HepG2 (cell line): ENCODE measurements around the gene PSD4. TPM values are rescaled to one million over a fixed set of nuclear protein-coding genes. Genes with fewer than 3 reads are reported as not detected.

ENCODE experiments used
- MED13 ChIP-seq: sonication (generic); formaldehyde crosslinking; IDR thresholded peaks from 2 replicates; pipeline ENCODE4 v1.5.0; 2020; ENCODE audit warnings: missing genetic modification reagents
- MYC ChIP-seq: sonication (generic); formaldehyde crosslinking; IDR thresholded peaks from 2 replicates; pipeline ENCODE4 v1.9.0; 2021; ENCODE audit warnings: missing genetic modification reagents, borderline replicate concordance
- PLRG1 ChIP-seq: fragments of 450-650 bp; conservative IDR thresholded peaks from 2 replicates; pipeline ENCODE4 v1.6.1; 2016
- RFX3 ChIP-seq: IDR thresholded peaks from 2 replicates; pipeline ENCODE4 v1.6.1; 2016; ENCODE audit warnings: missing biosample characterization, missing genetic modification reagents
- TBX2 ChIP-seq: sonication (generic); formaldehyde crosslinking; IDR thresholded peaks from 2 replicates; pipeline ENCODE4 v1.5.0; 2020; ENCODE audit warnings: missing genetic modification reagents, mild to moderate bottlenecking, borderline replicate concordance
- TFAP4 ChIP-seq: sonication (generic); IDR thresholded peaks from 2 replicates; pipeline ENCODE4 v1.6.1; 2016; ENCODE audit warnings: low read depth, borderline replicate concordance
- ZNF101 ChIP-seq: sonication (generic); formaldehyde crosslinking; IDR thresholded peaks from 2 replicates; pipeline ENCODE4 v1.4.0; 2020; ENCODE audit warnings: mild to moderate bottlenecking, low read depth, missing genetic modification reagents, borderline replicate concordance
- ZNF30 ChIP-seq: sonication (generic); formaldehyde crosslinking; IDR thresholded peaks from 2 replicates; pipeline ENCODE4 v1.5.0; 2020; ENCODE audit warnings: mild to moderate bottlenecking, missing genetic modification reagents
- ZNF597 ChIP-seq: sonication (generic); formaldehyde crosslinking; IDR thresholded peaks from 2 replicates; pipeline ENCODE4 v1.5.0; 2020; ENCODE audit warnings: missing genetic modification reagents
- ZNF605 ChIP-seq: sonication (generic); formaldehyde crosslinking; IDR thresholded peaks from 2 replicates; pipeline ENCODE4 v1.8.0; 2022; ENCODE audit warnings: mild to moderate bottlenecking, missing genetic modification reagents
- ZNF646 ChIP-seq: sonication (generic); formaldehyde crosslinking; IDR thresholded peaks from 2 replicates; pipeline ENCODE4 v1.9.0; 2021; ENCODE audit warnings: mild to moderate bottlenecking, missing genetic modification reagents
- polyA plus RNA-seq, 8 experiments: library from polyadenylated mRNA; depleted of rRNA in 3 of 8; stranded (reverse) in 7 of 8; unstranded in 1 of 8; fragments of >200 nt; fragmentation: Illumina TruSeq in 4 of 8; extraction: Trizol in 4 of 8; gene quantifications; 2 replicates each; pipeline versions ENCODE4 v1.2.1 to v1.2.3, GENCODE V29; 2011 to 2016; ENCODE audit warnings: low read depth in 4 of 8, missing spikeins in 1 of 8, mixed read lengths in 1 of 8; ENCODE audit not compliant: insufficient read depth in 1 of 8
- total RNA-seq, 5 experiments: library from RNA; depleted of rRNA; stranded (reverse); fragments of >200 nt; fragmentation: Illumina TruSeq; extraction: Trizol; gene quantifications; 2 replicates each; pipeline ENCODE4 v1.2.3, GENCODE V29; 2016; ENCODE audit warnings: low read depth in 1 of 5
- TF ChIP-seq, protein P1 (sequence below): sonication (generic); formaldehyde crosslinking; IDR thresholded peaks from 2 replicates; pipeline ENCODE4 v1.4.0; 2020; ENCODE audit warnings: missing genetic modification reagents, mild to moderate bottlenecking, borderline replicate concordance
- TF ChIP-seq, protein P2 (sequence below), 2 experiments: sonication (generic) in 1 of 2; formaldehyde crosslinking in 1 of 2; IDR thresholded peaks; 2 replicates each; pipeline versions ENCODE4 v1.4.0 to v1.6.1; 2018 to 2020; ENCODE audit warnings: missing genetic modification reagents in 2 of 2, borderline replicate concordance in 1 of 2, low read depth in 1 of 2, mild to moderate bottlenecking in 1 of 2, missing biosample characterization in 1 of 2

The PSD4 gene
- total and polyA plus RNA-seq, 2 of the 13 experiments (the other 11 are each of a cell fraction or from before 2014, with no cell fraction given) = 5.8 to 9.4 TPM

DNA sequence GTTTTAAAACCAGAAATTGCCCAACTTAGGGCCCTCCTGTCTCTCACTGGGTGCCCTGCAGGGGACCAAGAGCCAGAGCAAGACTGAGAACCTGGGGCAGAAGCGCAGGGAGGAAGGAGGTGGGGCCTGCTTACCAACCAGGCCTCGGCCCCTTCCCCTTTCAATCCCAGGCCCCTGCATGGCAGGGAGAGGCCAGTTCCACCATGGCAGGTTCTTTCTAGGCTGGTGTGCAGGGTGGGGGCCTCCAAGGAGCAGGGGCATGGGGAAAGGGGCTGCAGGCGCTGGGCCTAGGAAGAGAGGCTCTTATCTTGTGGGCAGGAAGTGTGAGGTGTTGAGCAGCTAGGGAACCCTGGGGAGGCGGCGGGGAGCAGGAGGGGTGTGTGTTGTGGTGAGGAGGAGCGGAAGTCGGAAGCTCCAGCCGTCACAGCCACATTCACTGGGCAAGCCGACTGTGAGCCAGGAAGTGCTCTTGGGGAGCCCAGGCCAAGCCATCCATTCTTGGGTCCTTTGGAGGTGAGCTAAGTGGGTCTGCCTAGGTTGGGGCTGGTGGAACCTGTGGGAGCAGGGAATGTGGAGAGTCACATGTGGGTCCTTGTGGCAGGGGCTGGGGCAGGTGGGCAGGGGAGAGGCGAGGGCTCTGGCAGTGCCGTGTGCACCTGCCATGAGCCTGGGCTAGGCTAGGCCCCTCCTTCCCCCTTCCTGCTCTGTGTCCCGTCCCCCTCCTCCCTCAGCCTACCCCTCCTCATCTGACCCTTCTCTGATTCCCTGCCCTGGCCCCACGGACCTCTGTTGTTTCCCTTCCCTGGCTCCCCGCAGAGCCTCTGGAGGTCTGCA is at the start of gene PSD4 (continued):
- TF ChIP-seq, protein P1, sequence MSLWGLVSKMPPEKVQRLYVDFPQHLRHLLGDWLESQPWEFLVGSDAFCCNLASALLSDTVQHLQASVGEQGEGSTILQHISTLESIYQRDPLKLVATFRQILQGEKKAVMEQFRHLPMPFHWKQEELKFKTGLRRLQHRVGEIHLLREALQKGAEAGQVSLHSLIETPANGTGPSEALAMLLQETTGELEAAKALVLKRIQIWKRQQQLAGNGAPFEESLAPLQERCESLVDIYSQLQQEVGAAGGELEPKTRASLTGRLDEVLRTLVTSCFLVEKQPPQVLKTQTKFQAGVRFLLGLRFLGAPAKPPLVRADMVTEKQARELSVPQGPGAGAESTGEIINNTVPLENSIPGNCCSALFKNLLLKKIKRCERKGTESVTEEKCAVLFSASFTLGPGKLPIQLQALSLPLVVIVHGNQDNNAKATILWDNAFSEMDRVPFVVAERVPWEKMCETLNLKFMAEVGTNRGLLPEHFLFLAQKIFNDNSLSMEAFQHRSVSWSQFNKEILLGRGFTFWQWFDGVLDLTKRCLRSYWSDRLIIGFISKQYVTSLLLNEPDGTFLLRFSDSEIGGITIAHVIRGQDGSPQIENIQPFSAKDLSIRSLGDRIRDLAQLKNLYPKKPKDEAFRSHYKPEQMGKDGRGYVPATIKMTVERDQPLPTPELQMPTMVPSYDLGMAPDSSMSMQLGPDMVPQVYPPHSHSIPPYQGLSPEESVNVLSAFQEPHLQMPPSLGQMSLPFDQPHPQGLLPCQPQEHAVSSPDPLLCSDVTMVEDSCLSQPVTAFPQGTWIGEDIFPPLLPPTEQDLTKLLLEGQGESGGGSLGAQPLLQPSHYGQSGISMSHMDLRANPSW (CRISPR knock-in tag) = no peak
- no peak for TF ChIP-seq RFX3 (CRISPR knock-in tag)
- TF ChIP-seq TFAP4 = no peak
- no peak for TF ChIP-seq MED13
- no peak for TF ChIP-seq ZNF646 (CRISPR knock-in tag)
- TF ChIP-seq TBX2 (CRISPR knock-in tag) = no peak
- TF ChIP-seq, protein P2, sequence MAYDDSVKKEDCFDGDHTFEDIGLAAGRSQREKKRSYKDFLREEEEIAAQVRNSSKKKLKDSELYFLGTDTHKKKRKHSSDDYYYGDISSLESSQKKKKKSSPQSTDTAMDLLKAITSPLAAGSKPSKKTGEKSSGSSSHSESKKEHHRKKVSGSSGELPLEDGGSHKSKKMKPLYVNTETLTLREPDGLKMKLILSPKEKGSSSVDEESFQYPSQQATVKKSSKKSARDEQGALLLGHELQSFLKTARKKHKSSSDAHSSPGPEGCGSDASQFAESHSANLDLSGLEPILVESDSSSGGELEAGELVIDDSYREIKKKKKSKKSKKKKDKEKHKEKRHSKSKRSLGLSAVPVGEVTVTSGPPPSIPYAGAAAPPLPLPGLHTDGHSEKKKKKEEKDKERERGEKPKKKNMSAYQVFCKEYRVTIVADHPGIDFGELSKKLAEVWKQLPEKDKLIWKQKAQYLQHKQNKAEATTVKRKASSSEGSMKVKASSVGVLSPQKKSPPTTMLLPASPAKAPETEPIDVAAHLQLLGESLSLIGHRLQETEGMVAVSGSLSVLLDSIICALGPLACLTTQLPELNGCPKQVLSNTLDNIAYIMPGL (CRISPR knock-in tag; IDR thresholded peaks at IDR 0.05; ENCODE audit: borderline replicate concordance in 1 of 2, low read depth in 1 of 2) = no peak
- no peak for TF ChIP-seq PLRG1
- no peak for TF ChIP-seq ZNF101 (CRISPR knock-in tag)
- TF ChIP-seq MYC (CRISPR knock-in tag) = no peak
- no peak for TF ChIP-seq ZNF605 (CRISPR knock-in tag)
- no peak for TF ChIP-seq ZNF597 (CRISPR knock-in tag)
- no peak for TF ChIP-seq ZNF30 (CRISPR knock-in tag)
